GM12872 (cell line): ENCODE data around the gene INTS1.

ENCODE experiments used
- CTCF ChIP-seq: IDR thresholded peaks from 3 replicates; pipeline ENCODE4 v1.5.1; 2011; ENCODE audit warnings: low read depth, mild to moderate bottlenecking, low read length, moderate library complexity; ENCODE audit not compliant: insufficient read depth

INTS1 gene

GRCh38 chr7:1513657-1514095, 9.5 kb upstream of the INTS1 start:
- no peak for TF ChIP-seq CTCF

GRCh38 chr7:1512781-1513656, 8.8 kb upstream of the INTS1 start:
- TF ChIP-seq CTCF: no peak

- no peak for TF ChIP-seq CTCF
Observed at GRCh38 chr7:1511444-1512422, 7.5 kb upstream of the INTS1 start.

- no peak for TF ChIP-seq CTCF
Observed at GRCh38 chr7:1510780-1511154, 6.6 kb upstream of the INTS1 start.

- no peak for TF ChIP-seq CTCF
Observed at GRCh38 chr7:1509226-1509625, 5.0 kb upstream of the INTS1 start.

- TF ChIP-seq CTCF: no peak
Observed at GRCh38 chr7:1508277-1508758, 4.1 kb upstream of the INTS1 start.
